GM19452 (cell line): ENCODE data around the gene HECW1.

ENCODE experiments used
- ATAC-seq: cut with Tn5 transposase; IDR thresholded peaks from one replicate; pipeline ENCODE4 v1.9.1; 2021; ENCODE audit not compliant: unreplicated experiment

The HECW1 gene

GRCh38 chr7:43248961-43249822 lies 136.7 kb downstream of the HECW1 start:
- no peak for ATAC-seq

DNA sequence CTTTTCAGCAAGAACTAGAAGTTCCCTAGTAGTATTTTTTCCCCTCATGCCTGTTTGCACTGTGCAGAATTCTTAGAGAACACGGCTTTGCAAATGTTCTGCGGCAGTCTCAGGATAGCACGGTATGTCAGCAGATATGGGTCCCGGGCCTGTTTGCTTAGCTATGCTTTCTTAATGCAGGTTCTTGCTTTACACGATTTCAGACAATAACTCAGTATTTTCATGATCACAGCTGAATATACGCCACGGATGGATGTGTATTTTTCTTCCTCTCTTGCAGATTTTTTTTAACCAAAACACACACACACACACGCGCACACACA lies 137.3 kb downstream of the HECW1 start:
- ATAC-seq: no peak

GRCh38 chr7:43260980-43261878 lies 148.8 kb downstream of the HECW1 start:
- ATAC-seq: peak; percentile 80

DNA sequence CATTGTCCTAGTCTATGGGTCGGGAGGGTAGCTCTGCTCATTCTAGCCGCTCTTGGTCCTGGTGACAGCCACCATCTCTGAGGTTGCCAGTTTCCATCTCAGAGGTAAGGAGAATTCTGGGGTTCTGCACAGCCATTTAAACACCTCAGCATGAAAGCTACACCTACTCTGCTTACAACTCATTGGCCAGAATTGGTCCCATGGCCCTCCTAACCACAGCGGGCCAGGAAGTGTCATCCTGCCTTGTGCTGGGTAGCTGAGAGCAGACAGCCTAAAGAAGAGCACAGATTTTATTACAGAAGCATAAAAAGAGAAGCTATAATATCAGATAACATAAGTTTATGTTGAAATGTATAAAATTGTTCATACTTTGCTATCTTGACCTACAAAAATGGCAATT lies 152.7 kb downstream of the HECW1 start:
- no peak for ATAC-seq

- ATAC-seq: no peak
These were observed 161.7 kb downstream of the HECW1 start for GRCh38 chr7:43273939-43274719.

DNA sequence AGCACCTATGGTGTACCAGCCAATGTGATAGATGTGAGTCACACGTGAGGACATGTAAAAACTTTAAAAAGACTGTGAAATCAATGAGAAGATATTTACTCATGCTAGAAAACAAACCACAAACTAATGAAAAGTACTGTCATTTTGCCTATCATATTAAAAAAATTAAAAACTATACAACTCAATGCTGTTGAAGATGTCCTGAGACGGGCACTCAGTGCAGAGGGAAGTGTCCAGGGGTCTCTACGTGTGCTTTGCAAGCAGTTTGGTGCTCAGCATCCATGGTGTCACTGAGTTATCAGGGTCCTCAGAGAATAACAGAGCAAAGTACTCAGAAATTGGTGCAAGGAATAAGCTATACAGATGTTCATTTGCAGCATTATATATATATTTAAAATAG lies 162.3 kb downstream of the HECW1 start:
- no peak for ATAC-seq

GRCh38 chr7:43276547-43276946 lies 164.1 kb downstream of the HECW1 start:
- no peak for ATAC-seq

GRCh38 chr7:43278088-43278644 lies 165.7 kb downstream of the HECW1 start:
- ATAC-seq: no peak

DNA sequence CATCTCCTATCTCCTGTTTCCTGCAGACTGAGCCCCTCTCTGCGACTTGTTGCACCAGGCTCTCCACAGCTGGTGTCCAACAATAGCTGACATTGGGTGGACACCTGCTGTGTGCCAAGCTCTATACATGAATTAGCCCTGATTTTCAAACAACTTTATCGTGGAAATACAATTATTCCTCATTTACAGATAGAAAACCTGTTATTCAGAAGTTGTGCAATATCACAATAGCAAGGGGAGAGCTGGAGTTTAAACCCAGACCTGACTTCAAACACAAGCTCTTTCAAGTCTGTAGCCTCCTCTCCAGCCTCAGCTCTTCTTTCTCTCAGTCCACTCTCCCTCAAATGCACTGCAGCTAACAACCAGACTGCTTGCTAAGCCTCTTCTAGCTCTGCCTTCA lies 168.8 kb downstream of the HECW1 start:
- ATAC-seq: no peak

- ATAC-seq: no peak
These were observed 171.3 kb downstream of the HECW1 start for GRCh38 chr7:43283706-43284105.

DNA sequence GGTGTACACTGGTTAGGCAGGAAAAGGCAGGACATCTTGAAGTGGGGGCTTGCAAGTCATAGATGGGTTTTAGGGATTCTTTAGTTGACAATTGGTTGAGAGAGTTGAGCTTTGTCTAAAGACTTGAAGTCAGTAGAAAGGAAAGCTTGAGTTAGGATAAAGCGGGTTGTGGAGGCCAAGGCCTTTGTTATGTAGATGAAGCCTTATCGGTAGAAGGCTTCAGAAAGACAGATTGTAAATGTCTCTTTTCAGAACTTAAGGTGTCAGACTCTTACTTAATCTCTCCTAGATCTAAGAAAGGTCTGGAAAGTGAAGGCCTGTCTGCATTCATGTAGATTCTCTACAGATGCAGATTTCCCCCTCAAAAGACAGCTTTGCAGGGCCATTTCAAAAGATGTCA lies 177.4 kb downstream of the HECW1 start:
- ATAC-seq: no peak

- ATAC-seq: no peak
These were observed 178.5 kb downstream of the HECW1 start for GRCh38 chr7:43290978-43291377.

GRCh38 chr7:43291789-43292188 lies 179.3 kb downstream of the HECW1 start:
- ATAC-seq: no peak

GRCh38 chr7:43292384-43292783 lies 179.9 kb downstream of the HECW1 start:
- no peak for ATAC-seq

DNA sequence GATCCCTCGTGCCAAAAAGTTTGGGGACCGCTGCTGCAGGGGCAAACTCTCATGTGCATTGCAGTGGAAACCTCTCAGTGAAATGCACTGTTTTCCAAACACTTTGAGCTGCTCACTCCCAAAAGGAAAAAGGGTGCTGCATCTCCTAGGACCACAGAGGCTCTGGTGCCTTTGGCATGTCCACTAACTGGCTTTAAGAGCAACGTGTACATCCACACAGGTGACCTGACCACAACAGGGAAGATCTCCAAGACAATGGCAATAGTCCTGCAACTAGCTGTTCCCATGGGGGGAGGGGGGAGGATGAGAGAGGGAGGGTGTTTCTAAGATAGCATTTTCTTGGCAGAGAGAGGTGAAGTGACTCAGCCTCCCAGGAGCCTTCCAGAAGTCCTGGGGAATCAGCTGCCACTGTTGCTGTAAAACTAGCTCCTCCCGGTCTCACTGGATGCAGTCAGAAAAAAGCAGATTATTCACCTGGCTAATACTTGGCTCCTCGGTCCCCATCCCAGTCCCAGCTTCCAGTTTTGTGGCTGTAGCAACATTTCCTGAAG lies 181.7 kb downstream of the HECW1 start:
- ATAC-seq: no peak

GRCh38 chr7:43295429-43295828 lies 183.0 kb downstream of the HECW1 start:
- ATAC-seq: no peak

GRCh38 chr7:43296306-43296705 lies 183.9 kb downstream of the HECW1 start:
- no peak for ATAC-seq

GRCh38 chr7:43298617-43299016 lies 186.2 kb downstream of the HECW1 start:
- ATAC-seq: no peak

- no peak for ATAC-seq
These were observed 187.7 kb downstream of the HECW1 start for GRCh38 chr7:43300121-43300520.

- no peak for ATAC-seq
These were observed 189.8 kb downstream of the HECW1 start for GRCh38 chr7:43302211-43302711.
